IPS-18c (cell line): ENCODE data around the gene SPDYE2B.
"Not testable (repeated sequence)": the region's sequence is repeated elsewhere in the genome, so short reads cannot be mapped to it uniquely, and the experiment has no call there.

ENCODE experiments used
- H3K4me3 ChIP-seq: 2 replicates; pipeline ENCODE4 v1.7.0; 2013; ENCODE audit warnings: low read depth, mild to moderate bottlenecking, low read length, moderate library complexity; ENCODE audit not compliant: insufficient read depth
- H3K9me3 ChIP-seq: one replicate; pipeline ENCODE4 v1.6.1; 2013; ENCODE audit warnings: mild to moderate bottlenecking, low read length, moderate library complexity; ENCODE audit not compliant: control insufficient read depth, insufficient read depth

Gene SPDYE2B

GRCh38 chr7:102635354-102635753, 14.8 kb upstream of the SPDYE2B start:
- not testable (repeated sequence) for H3K4me3 ChIP-seq, H3K9me3 ChIP-seq

GRCh38 chr7:102636956-102637355, 13.2 kb upstream of the SPDYE2B start:
- H3K9me3 ChIP-seq, H3K4me3 ChIP-seq: not testable (repeated sequence)

DNA sequence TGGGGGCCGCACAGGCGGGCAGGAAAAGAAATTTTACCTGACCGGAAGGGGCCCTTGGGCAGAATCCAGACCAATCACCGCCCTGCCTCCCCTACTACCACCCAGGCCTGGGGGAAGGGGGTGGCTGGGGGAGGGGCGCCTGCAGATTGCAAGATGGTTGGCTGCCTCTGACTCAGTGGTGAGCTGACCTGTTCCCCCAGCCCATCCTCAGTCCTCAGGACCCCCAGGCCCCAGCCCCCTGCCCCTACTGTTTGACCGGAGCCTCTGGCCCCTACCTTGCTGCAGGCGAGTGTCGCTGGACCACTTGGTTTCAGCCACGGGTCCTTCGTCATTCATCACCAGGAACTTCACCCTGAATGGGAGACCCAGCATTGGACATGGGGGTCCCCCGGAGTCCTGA, 11.3 kb upstream of the SPDYE2B start:
- H3K9me3 ChIP-seq, H3K4me3 ChIP-seq: not testable (repeated sequence)

- not testable (repeated sequence) for H3K9me3 ChIP-seq, H3K4me3 ChIP-seq
These were observed 7.4 kb upstream of the SPDYE2B start, which contains the start of gene UPK3BL1 for GRCh38 chr7:102642691-102643090. TSS of gene UPK3BL1 (minus strand) at chr7:102642791. CDS start at chr7:102642741, 50 bp downstream.

DNA sequence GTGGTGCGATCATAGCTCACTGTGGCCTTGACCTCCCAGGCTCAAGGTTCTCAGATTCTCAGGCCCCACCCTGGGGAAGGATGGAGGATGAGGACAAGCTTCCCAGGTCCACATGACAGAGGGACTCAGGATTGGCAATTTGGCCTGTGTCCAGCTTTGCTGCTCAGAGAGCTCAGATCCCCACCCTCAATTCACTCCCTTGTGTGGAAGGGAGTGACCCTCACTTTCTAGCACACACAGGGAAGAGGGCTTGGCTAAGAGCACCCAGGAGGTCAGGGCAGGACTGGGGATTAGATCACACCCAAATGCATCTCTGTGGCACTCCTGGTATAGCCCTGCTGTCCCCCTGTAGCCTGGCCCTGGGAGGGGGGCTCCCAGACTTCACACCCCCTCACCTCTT, 6.7 kb upstream of the SPDYE2B start:
- not testable (repeated sequence) for H3K9me3 ChIP-seq, H3K4me3 ChIP-seq

- H3K9me3 ChIP-seq, H3K4me3 ChIP-seq: not testable (repeated sequence)
These were observed 2.3 kb upstream of the SPDYE2B start for GRCh38 chr7:102647813-102648212.

DNA sequence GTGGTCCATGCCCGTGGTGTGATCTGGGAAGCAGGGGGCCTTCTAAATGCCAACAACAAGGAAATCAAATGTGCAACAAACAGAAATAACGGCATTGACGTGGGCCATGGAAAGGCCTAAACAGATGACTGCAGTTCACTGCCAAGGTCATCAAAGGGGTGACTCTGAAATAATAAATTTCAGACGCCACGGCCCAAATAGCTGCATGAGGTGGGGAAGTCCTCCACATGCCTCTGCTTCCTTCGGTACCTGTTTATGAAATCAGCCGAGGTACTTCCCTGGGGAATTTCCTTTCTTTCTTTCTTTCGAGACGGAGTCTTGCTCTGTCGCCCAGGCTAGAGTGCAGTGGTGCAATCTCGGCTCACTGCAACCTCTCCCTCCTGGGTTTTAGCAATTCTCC, 14.6 kb downstream of the SPDYE2B start:
- not testable (repeated sequence) for H3K4me3 ChIP-seq, H3K9me3 ChIP-seq

DNA sequence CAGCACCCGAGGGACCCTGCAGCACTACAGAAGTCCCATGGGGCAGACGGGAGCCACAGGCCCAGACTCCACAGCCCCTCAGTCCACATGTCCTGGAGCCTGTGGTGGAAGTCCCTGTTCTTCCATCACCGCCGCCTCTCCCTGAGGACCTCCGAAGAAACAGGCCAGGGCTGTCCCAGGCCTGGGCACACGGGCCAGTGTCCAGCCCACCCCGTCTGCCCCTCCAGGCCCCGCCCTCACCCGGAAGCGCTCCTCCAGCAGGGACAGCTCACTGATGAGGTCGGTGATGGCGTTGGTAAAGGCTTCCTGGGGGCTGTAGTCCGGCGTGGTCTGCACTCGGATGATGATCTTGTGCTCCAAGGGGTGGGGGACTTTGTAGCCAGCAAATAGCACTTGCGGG, 16.7 kb downstream of the SPDYE2B start:
- H3K4me3 ChIP-seq, H3K9me3 ChIP-seq: not testable (repeated sequence)

- not testable (repeated sequence) for H3K9me3 ChIP-seq, H3K4me3 ChIP-seq
These were observed 17.4 kb downstream of the SPDYE2B start for GRCh38 chr7:102667523-102667922.

- H3K4me3 ChIP-seq, H3K9me3 ChIP-seq: not testable (repeated sequence)
These were observed 21.2 kb downstream of the SPDYE2B start, which contains the start of gene POLR2J2 for GRCh38 chr7:102671166-102671955. TSS of gene POLR2J2 (minus strand) at chr7:102671663. CDS start at chr7:102671601, 62 bp downstream.

- not testable (repeated sequence) for H3K9me3 ChIP-seq, H3K4me3 ChIP-seq
These were observed 21.8 kb downstream of the SPDYE2B start for GRCh38 chr7:102671956-102672307.

DNA sequence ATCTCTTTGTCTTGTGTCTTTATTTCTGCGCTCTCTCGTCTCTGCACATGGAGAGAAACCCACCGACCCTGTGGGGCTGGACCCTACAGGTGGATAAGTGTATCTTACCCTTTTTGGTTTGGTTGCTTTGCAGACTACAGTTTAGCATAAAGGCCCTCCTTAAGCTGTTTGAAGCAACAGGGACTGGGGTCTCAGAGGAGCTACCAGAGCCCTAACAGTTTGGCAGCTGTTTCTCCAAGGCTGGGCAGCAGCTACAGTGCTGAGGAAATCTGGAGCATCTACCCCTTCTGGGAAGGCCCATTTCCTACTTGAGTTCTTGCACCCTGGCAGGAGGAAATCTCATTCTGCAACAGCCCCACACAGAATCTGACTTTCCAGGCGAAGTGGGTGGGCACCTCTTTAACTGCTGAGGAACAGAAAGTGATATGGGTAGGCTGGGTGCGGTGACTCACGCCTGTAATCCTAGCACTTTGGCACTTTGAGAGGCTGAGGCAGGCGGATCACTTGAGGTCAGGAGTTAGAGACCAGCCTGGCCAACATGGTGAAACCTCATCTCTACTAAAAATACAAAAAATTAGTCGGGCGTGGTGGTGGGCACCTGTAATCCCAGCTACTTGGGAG, 23.4 kb downstream of the SPDYE2B start:
- H3K9me3 ChIP-seq, H3K4me3 ChIP-seq: not testable (repeated sequence)

DNA sequence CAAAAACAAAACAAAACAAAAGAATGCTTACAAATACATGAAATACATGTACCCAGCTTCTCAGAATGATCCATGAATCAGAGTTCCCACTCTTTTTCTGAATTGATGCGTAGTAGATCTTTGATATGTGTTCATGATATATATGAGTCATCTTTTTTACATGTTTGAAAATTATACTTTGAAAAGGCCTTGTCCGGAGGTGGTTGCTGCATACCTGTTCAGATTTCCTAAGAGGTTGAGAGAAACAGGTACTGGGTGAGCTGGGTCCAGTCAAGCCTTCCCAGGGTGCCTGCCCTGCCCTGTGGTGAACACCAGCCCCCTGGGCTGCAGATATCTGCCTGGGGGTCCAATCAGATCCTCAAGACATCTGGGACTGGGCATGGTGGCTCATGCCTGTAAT, 25.4 kb downstream of the SPDYE2B start:
- H3K9me3 ChIP-seq, H3K4me3 ChIP-seq: not testable (repeated sequence)

DNA sequence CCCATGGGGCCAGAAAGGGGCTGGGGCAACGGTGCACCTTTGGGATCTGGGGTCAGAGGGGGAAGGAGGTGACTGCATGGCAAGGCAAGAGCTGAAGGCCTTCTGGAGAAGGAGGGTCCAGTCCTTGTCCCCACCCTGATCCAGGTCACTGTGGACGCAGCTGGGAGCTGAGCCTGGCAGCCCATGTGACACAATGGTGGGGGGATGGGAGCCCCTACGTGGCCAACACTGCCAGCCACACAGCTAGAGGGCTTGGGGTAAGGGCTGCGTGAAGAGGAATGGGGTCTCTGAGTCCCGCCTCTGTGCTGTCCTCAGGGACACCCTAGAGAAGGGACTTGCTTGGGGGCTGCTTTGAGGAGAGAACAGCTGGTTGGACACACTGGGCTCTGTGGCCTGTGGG, 30.7 kb downstream of the SPDYE2B start:
- H3K9me3 ChIP-seq = not testable (repeated sequence)

GRCh38 chr7:102682560-102682959, 32.4 kb downstream of the SPDYE2B start:
- not testable (repeated sequence) for H3K4me3 ChIP-seq, H3K9me3 ChIP-seq

More for the DNA sequence above, 30.7 kb downstream of the SPDYE2B start:
- not testable (repeated sequence) for H3K4me3 ChIP-seq

DNA sequence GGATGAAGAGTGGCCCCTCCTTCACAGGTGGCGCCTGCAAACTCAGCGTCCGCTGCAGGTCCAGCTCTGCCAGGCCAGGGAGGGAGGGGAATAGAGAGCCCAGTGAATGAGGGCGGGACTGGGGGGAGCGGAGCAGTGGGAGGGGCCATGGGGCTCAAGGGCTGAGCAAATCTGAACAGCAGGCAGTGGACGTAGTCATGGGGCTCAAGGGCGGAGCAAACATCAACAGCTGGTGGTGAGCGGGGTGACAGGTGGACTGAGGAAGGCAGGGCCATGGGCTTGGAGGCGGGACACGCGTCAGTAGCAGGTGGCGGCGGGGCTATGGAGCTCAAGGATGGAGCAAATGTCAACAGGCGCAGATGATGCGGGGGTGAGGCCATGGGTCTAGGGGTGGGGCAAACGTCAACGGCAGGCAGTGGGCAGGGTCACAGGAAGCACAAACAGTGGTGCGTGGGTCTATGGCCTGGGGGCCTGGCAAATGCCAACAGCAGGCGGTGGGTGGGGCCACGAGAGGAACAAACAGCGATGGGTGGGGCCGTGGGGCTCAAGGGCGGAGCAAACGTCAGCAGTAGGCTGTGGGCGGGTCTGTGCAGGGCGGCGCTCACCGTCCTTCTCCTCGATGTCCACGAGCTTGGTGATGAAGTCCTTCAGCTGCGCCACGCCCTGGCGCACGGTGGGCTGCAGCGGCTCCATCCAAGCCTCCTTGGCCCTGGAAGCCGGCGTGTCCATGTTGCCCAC, 38.3 kb downstream of the SPDYE2B start:
- H3K4me3 ChIP-seq, H3K9me3 ChIP-seq: not testable (repeated sequence)

DNA sequence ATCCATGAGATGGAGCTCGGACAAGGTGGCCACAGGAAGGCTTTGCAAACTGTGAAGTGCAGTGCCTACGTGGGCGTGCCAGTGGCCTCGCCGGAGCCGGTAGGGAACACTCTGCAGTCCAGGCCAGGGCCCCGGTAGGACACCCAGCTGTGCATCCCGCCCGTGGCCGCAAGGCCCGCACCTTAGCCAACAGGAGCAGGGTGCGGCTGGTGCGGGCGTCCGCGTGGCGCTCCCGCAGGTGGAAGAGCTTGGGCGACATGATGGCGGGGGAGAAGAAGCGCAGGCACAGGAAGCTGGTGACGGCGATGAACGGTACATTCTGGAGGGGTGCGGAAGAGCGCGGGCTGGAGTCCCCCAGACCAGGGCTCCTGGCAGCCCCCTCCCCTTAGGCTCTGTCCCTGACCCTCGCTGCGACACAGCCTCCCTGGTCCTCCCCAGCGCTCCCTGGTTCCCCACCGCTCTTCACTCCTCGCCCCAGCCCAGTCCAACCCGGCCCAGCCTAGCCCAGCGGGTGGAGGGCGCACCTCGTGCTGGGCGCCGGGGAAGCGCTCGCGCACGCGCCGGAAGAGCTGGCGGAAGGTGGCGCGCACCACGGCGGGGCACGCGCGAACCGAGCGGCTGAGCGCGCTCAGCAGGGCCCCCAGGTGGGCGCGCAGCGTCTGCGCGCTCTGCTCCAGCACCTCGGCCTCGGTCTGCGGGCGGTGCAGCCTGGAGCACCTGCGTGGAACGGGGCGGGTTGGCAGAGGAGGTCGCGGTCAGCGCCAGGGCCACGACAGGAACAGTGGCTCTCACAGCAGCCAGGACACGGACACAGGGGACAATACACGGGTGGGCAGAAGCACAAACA, 39.5 kb downstream of the SPDYE2B start:
- H3K4me3 ChIP-seq, H3K9me3 ChIP-seq: not testable (repeated sequence)
